Colonic mucosa (tissue), 4 donors: ENCODE data around the gene ITSN1. TPM values are rescaled to one million over a fixed set of nuclear protein-coding genes. Genes with fewer than 3 reads are reported as not detected.

Experiments
- DNase-seq: peaks from one replicate; pipeline ENCODE4 v3.0.0-alpha.2; 2020
- H3K27ac ChIP-seq: fragments of 200-600 bp; one replicate; pipeline ENCODE4 v1.8.0; 2021
- H3K27me3 ChIP-seq: fragments of 200-600 bp; one replicate; pipeline ENCODE4 v1.8.0; 2021
- H3K36me3 ChIP-seq: fragments of 200-600 bp; one replicate; pipeline ENCODE4 v1.8.0; 2021
- H3K4me1 ChIP-seq: fragments of 200-600 bp; one replicate; pipeline ENCODE4 v1.8.0; 2021; ENCODE audit warnings: mild to moderate bottlenecking
- H3K4me3 ChIP-seq: fragments of 200-600 bp; one replicate; pipeline ENCODE4 v1.8.0; 2021
- H3K9ac ChIP-seq, 2 donors: one replicate each; pipeline ENCODE4 v1.7.0; 2013; ENCODE audit warnings: control low read depth in 2 of 2, low read depth in 2 of 2, low read length in 2 of 2
- H3K9me3 ChIP-seq: fragments of 200-600 bp; one replicate; pipeline ENCODE4 v1.8.0; 2021
- CTCF ChIP-seq: fragments of 200-600 bp; IDR thresholded peaks from one replicate; pipeline ENCODE4 v1.8.0; 2022; ENCODE audit warnings: antibody characterized with exemption, mild to moderate bottlenecking
- intact Hi-C: fragments of 100-400 bp; cut with DNase I; formaldehyde crosslinking; loops from one replicate; pipeline ENCODE4 v1.14.1; 2022
- total RNA-seq, 2 donors: library from RNA; stranded (reverse); fragmentation: NEBNext Ultra II Directional in 1 of 2; extraction: Animal tissue kit (Norgen Biotek cat#: 25700) in 1 of 2; gene quantifications; one replicate each; pipeline ENCODE4 v1.2.1, GENCODE V29; 2021
- donor health status: healthy.
- donor health status: DM: no; HTN: no; CAD: no.
- donor health status: DM: no; HTN: no; CAD: no.

The ITSN1 gene
- total RNA-seq, 2 donors from 2014 or later, result 22.4 to 28.3 TPM

- Histone ChIP-seq H3K4me1 (no peaks in the 10 kb centered on the region), H3K36me3 (no peaks in the 10 kb centered on the region), H3K27me3 (no peaks in the 10 kb centered on the region), H3K9ac (no peak overlapping the region), H3K27ac (no peak overlapping the region), H3K9me3 (no peaks in the 10 kb centered on the region), H3K4me3 (no peak overlapping the region)
- intact Hi-C loops, result no loop called here
- no peak for TF ChIP-seq CTCF
- DNase-seq, result no peak
Observed at GRCh38 chr21:33747420-33747819, 105.1 kb downstream of the ITSN1 start.

DNA sequence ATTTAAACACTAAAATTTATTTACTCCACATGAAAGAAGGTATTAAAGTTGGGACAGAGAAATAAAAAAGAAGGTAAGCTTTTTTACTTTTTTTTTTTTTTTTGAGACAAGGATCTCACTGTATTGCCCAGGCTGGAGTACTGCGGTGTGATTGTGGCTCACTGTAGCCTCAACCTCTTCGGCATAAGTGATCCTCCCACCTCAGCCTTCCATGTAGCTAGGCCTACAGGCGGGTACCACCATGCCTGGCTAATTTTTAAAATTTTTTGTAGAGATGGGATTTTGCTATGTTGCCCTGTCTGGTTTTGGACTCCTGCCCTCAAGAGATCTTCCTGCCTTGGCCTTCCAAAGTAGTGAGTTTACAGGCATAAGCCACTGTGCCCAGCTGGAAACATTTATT, 106.6 kb downstream of the ITSN1 start:
- H3K4me3 ChIP-seq, result no peak overlapping the region
- intact Hi-C loops, result no loop called here
- H3K27me3 ChIP-seq, result no peaks in the 10 kb centered on the region
- TF ChIP-seq CTCF, result no peak
- H3K36me3 ChIP-seq, result no peaks in the 10 kb centered on the region
- H3K4me1 ChIP-seq, result no peaks in the 10 kb centered on the region
- H3K9ac ChIP-seq, result no peak overlapping the region
- no peak for DNase-seq
- H3K27ac ChIP-seq, result no peak overlapping the region
- H3K9me3 ChIP-seq, result no peaks in the 10 kb centered on the region

DNA sequence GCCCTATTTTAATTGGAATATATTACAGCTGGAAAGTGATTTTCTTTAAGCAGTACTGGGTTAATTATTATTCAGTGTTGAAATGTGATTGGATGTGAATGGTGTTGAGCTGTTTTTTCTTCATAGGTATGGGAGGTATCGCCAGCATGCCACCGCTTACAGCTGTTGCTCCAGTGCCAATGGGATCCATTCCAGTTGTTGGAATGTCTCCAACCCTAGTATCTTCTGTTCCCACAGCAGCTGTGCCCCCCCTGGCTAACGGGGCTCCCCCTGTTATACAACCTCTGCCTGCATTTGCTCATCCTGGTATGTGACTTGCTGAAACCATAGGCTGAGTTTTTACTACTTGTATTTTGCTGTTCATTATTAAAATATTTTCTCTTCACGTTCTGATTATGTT, 107.7 kb downstream of the ITSN1 start:
- Histone ChIP-seq H3K9ac (no peak overlapping the region), H3K27me3 (no peaks in the 10 kb centered on the region), H3K9me3 (no peaks in the 10 kb centered on the region), H3K4me3 (no peak overlapping the region), H3K4me1 (no peaks in the 10 kb centered on the region), H3K27ac (no peak overlapping the region), H3K36me3 (no peaks in the 10 kb centered on the region)
- TF ChIP-seq CTCF, result no peak
- no peak for DNase-seq
- intact Hi-C loops, result no loop called here

DNA sequence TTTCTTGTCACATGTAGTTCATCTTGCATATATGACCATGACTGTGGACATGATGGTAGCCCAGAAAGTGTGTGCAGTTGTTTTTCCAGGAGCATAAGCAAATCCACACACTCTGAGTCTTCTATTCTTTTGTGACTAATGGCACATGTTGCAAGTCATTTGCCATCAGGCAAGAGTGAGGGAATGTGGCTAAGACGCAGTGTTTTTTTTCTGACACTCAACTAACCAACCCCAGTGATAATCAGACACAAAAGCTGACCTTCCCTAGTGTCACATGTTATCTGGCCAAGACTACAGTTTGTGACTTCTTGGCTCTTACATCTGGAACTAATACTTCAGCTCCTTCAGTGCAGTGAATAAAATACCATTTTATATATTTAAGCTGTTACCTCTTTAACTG, 108.8 kb downstream of the ITSN1 start:
- Histone ChIP-seq H3K27me3 (no peaks in the 10 kb centered on the region), H3K4me3 (no peak overlapping the region), H3K36me3 (no peaks in the 10 kb centered on the region), H3K9ac (no peak overlapping the region), H3K9me3 (no peaks in the 10 kb centered on the region), H3K4me1 (no peaks in the 10 kb centered on the region), H3K27ac (no peak overlapping the region)
- TF ChIP-seq CTCF, result no peak
- DNase-seq, result no peak
- intact Hi-C loops, result no loop called here

- no peak for DNase-seq
- Histone ChIP-seq H3K27ac (no peak overlapping the region), H3K9ac (no peak overlapping the region), H3K9me3 (no peaks in the 10 kb centered on the region), H3K27me3 (no peaks in the 10 kb centered on the region), H3K36me3 (no peaks in the 10 kb centered on the region), H3K4me1 (no peaks in the 10 kb centered on the region), H3K4me3 (no peak overlapping the region)
- intact Hi-C loops, result no loop called here
- no peak for TF ChIP-seq CTCF
Observed at GRCh38 chr21:33751533-33751932, 109.2 kb downstream of the ITSN1 start.

- no peak overlapping the region for H3K4me3 ChIP-seq
- no peak overlapping the region for H3K9ac ChIP-seq
- no peaks in the 10 kb centered on the region for H3K4me1 ChIP-seq
- intact Hi-C loops, result no loop called here
- no peaks in the 10 kb centered on the region for H3K36me3 ChIP-seq
- no peak for TF ChIP-seq CTCF
- no peaks in the 10 kb centered on the region for H3K27me3 ChIP-seq
- no peaks in the 10 kb centered on the region for H3K9me3 ChIP-seq
- no peak for DNase-seq
- no peak overlapping the region for H3K27ac ChIP-seq
Observed at GRCh38 chr21:33752260-33752659, 110.0 kb downstream of the ITSN1 start.
